ENCODE data around the gene ATP10A. TPM values are rescaled to one million over a fixed set of nuclear protein-coding genes. Genes with fewer than 3 reads are reported as not detected.

Gene ATP10A
- total RNA-seq, 1 experiment from 2014 or later = 0.02 TPM

DNA sequence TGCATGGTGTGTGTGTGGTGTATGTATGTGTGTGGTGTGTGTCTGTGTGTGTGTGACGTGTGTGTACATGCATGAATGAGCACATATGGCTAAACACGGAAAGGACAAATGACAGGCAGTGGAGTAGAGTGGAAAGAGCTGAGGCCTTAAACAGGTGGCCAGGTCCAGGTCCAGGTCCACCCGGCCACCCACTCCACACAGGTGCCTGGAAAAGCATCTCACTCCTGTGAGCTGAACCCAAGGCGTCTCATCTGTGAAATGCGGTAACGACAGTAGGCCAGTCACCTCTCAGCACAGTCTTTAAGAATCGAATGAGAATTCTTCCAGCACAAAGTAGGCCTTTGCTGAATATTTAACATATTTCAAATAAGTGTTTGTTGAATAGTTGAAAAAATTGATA is 58.7 kb downstream of the ATP10A start:
- DNase-seq (ENCODE audit: low read depth, low spot score) = no peak
- H3K9me3 ChIP-seq (ENCODE audit: control insufficient read depth in 1 of 2, insufficient read depth in 1 of 2, low read depth in 1 of 2, low read length in 2 of 2) = peaks cover 11 to 51% of the 10 kb centered on the region in 2 experiments; a peak in 2 of 4 replicates
- H3K36me3 ChIP-seq (ENCODE audit: control insufficient read depth in 1 of 2, insufficient read depth in 2 of 2, low read length in 2 of 2) = no peaks in the 10 kb centered on the region
- no peak for ATAC-seq
- no peak overlapping the region for H3K4me3 ChIP-seq (replicated peaks in 1 of 2; ENCODE audit: low read depth in 1 of 2, low read length in 2 of 2)
- no peak overlapping the region for H3K9ac ChIP-seq (ENCODE audit: low read length)
- no TSS peak for BruUV-seq (replicated peaks)
- RAD21 ChIA-PET (ENCODE audit: low non-redundant PET in 1 of 2, low total read pairs in 2 of 2, uncharacterized antibody in 2 of 2, unreplicated experiment in 2 of 2) = no interaction called here
- no peak overlapping the region for H3K4me2 ChIP-seq (ENCODE audit: low read length)
- H3K79me2 ChIP-seq (ENCODE audit: insufficient read depth, low read length) = no peaks in the 10 kb centered on the region
- H3K27me3 ChIP-seq (ENCODE audit: insufficient read depth, low read length) = no peaks in the 10 kb centered on the region
- no peak overlapping the region for H3K27ac ChIP-seq (ENCODE audit: low read depth, low read length)
- no peak overlapping the region for H2AFZ ChIP-seq (ENCODE audit: low read depth, low read length, poor library complexity, severe bottlenecking)
- TF ChIP-seq ZNF274 (IDR thresholded peaks at IDR 0.05; ENCODE audit: low read depth, low read length) (no peak), EZH2phosphoT487 (IDR thresholded peaks at IDR 0.05; ENCODE audit: borderline replicate concordance) (no peak), EGR1 (IDR thresholded peaks at IDR 0.05; ENCODE audit: low read depth) (no peak), CEBPB (IDR thresholded peaks at IDR 0.05; ENCODE audit: low read depth) (no peak), SIN3A (IDR thresholded peaks at IDR 0.05; ENCODE audit: low read depth) (no peak)
- TF ChIP-seq, protein P1, sequence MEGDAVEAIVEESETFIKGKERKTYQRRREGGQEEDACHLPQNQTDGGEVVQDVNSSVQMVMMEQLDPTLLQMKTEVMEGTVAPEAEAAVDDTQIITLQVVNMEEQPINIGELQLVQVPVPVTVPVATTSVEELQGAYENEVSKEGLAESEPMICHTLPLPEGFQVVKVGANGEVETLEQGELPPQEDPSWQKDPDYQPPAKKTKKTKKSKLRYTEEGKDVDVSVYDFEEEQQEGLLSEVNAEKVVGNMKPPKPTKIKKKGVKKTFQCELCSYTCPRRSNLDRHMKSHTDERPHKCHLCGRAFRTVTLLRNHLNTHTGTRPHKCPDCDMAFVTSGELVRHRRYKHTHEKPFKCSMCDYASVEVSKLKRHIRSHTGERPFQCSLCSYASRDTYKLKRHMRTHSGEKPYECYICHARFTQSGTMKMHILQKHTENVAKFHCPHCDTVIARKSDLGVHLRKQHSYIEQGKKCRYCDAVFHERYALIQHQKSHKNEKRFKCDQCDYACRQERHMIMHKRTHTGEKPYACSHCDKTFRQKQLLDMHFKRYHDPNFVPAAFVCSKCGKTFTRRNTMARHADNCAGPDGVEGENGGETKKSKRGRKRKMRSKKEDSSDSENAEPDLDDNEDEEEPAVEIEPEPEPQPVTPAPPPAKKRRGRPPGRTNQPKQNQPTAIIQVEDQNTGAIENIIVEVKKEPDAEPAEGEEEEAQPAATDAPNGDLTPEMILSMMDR (IDR thresholded peaks at IDR 0.05 in 2 of 3, conservative IDR thresholded peaks at IDR 0.05 in 1 of 3; ENCODE audit: borderline replicate concordance in 1 of 3, insufficient read depth in 1 of 3, low read depth in 2 of 3, low read length in 2 of 3) = no peak
- intact Hi-C loops (cut with micrococcal nuclease) = no loop called here
- CTCF ChIA-PET = no interaction called here
- POLR2A ChIA-PET = no interaction called here
- no peaks in the 10 kb centered on the region for H4K20me1 ChIP-seq (ENCODE audit: insufficient read depth)
- H3K4me1 ChIP-seq (ENCODE audit: control insufficient read depth in 1 of 2, insufficient read depth in 2 of 2, low read length in 2 of 2) = no peaks in the 10 kb centered on the region
- no peaks in the 10 kb centered on the region for H3K9me2 ChIP-seq (ENCODE audit: insufficient read depth)

DNA sequence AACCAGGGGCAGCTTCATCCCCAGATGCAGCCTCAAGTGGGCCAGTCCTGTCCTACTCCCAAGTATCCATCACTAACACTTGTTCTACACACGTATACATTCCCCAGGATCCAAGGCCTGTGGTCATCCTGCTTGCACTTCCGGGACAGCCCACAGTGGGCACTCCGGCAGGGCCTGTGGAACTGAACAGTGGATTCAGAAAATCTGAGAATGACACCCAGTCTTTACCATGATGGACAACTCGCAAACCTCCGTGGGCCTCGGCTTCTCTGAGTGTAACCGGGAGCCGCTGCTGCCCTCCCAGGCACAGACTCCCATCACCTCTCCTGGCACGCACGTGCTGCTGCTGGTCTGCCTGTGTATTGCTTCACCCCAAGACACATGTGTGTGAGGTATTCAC is 59.6 kb downstream of the ATP10A start:
- Histone ChIP-seq H3K27me3 (ENCODE audit: insufficient read depth, low read length) (no peaks in the 10 kb centered on the region), H4K20me1 (ENCODE audit: insufficient read depth) (no peaks in the 10 kb centered on the region), H3K79me2 (ENCODE audit: insufficient read depth, low read length) (no peaks in the 10 kb centered on the region), H3K27ac (ENCODE audit: low read depth, low read length) (no peak overlapping the region), H2AFZ (ENCODE audit: low read depth, low read length, poor library complexity, severe bottlenecking) (no peak overlapping the region), H3K9ac (ENCODE audit: low read length) (no peak overlapping the region), H3K4me1 (ENCODE audit: control insufficient read depth in 1 of 2, insufficient read depth in 2 of 2, low read length in 2 of 2) (no peaks in the 10 kb centered on the region), H3K9me2 (ENCODE audit: insufficient read depth) (no peaks in the 10 kb centered on the region), H3K4me3 (replicated peaks in 1 of 2; ENCODE audit: low read depth in 1 of 2, low read length in 2 of 2) (no peak overlapping the region), H3K36me3 (ENCODE audit: control insufficient read depth in 1 of 2, insufficient read depth in 2 of 2, low read length in 2 of 2) (no peaks in the 10 kb centered on the region), H3K4me2 (ENCODE audit: low read length) (no peak overlapping the region), H3K9me3 (ENCODE audit: control insufficient read depth in 1 of 2, insufficient read depth in 1 of 2, low read depth in 1 of 2, low read length in 2 of 2) (peaks cover 11 to 49% of the 10 kb centered on the region in 2 experiments; a peak in 2 of 4 replicates)
- intact Hi-C loops (cut with micrococcal nuclease) = no loop called here
- no peak for DNase-seq (ENCODE audit: low read depth, low spot score)
- ChIA-PET POLR2A (no interaction called here), RAD21 (ENCODE audit: low non-redundant PET in 1 of 2, low total read pairs in 2 of 2, uncharacterized antibody in 2 of 2, unreplicated experiment in 2 of 2) (no interaction called here), CTCF (no interaction called here)
- no peak for ATAC-seq
- no TSS peak for BruUV-seq (replicated peaks)
- TF ChIP-seq EGR1 (IDR thresholded peaks at IDR 0.05; ENCODE audit: low read depth) (no peak), RAD21 (IDR thresholded peaks at IDR 0.05; ENCODE audit: low read depth) (no peak)
- TF ChIP-seq, protein P1 (IDR thresholded peaks at IDR 0.05 in 2 of 3, conservative IDR thresholded peaks at IDR 0.05 in 1 of 3; ENCODE audit: borderline replicate concordance in 1 of 3, insufficient read depth in 1 of 3, low read depth in 2 of 3, low read length in 2 of 3) = no peak
